HL-60/S4 (cell line): ENCODE results near the gene ZNF358.

Experiments used
- in situ Hi-C: fragments of 300-500 bp; cut with MboI; formaldehyde crosslinking; loops from 2 replicates; pipeline ENCODE4 v1.14.3; 2022; ENCODE audit warnings: low sequenced_read_pairs

Gene ZNF358

DNA sequence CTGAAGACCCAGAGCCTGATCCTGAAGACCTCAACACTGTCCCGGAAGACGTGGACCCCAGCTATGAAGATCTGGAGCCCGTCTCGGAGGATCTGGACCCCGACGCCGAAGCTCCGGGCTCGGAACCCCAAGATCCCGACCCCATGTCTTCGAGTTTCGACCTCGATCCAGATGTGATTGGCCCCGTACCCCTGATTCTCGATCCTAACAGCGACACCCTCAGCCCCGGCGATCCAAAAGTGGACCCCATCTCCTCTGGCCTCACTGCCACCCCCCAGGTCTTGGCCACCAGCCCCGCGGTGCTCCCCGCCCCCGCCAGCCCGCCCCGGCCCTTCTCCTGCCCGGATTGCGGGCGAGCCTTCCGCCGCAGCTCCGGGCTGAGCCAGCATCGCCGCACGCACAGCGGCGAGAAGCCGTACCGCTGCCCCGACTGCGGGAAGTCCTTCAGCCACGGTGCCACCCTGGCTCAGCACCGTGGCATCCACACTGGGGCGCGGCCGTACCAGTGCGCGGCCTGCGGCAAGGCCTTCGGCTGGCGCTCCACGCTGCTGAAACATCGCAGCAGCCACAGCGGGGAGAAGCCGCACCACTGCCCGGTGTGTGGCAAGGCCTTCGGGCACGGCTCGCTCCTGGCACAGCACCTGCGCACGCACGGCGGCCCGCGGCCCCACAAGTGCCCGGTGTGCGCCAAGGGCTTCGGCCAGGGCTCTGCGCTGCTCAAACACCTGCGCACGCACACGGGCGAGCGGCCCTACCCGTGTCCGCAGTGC is 3.6 kb downstream of the ZNF358 start:
- in situ Hi-C loops: no loop called here

- in situ Hi-C loops: no loop called here
Measured at GRCh38 chr19:7520131-7521051, 4.5 kb downstream of the ZNF358 start.

- in situ Hi-C loops: no loop called here
Measured at GRCh38 chr19:7521551-7522071, 5.7 kb downstream of the ZNF358 start.

DNA sequence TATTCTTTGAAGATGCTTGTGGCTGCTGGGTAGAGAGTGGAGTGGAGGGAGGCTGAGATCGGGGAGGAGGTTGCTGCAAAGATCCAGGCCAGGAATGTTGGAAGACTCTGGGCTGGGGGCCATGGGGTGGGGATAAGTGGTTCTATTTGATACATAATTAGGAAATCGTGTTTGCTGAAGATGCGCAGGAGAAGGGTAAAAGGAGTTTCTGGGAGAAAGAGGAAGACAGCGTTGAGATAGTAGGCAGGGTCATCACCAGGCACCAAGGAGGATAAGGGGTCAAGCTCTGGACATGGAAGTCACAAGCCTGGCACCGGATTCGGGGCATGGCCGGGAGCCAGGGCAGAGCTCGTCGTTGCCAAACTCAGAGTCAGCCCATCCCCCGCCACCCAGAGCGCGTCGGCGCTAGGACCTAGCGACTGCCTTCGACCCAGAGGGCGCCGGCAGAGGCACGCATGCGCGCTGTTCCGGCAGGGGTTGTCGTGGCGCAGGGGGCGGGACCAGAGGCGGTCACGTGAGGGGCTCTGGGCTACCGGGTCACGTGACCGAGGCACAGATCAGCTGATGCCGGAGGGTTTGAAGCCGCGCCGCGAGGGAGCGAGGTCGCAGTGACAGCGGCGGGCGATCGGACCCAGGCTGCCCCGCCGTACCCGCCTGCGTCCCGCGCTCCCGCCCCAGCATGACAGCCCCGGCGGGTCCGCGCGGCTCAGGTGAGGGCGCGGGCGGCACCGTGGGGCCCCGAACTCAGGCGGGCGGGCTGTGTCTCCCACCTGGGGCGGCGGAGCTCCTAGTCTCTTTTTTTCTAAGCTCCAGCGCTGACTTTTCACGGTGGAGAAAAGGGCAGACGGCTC is 6.4 kb downstream of the ZNF358 start, which contains the start of gene MCOLN1:
Gene MCOLN1 (plus strand): TSS at position 553 of the 851 bp plus-strand sequence. CDS start 127 bp downstream, at position 680.
- in situ Hi-C loops: no loop called here

DNA sequence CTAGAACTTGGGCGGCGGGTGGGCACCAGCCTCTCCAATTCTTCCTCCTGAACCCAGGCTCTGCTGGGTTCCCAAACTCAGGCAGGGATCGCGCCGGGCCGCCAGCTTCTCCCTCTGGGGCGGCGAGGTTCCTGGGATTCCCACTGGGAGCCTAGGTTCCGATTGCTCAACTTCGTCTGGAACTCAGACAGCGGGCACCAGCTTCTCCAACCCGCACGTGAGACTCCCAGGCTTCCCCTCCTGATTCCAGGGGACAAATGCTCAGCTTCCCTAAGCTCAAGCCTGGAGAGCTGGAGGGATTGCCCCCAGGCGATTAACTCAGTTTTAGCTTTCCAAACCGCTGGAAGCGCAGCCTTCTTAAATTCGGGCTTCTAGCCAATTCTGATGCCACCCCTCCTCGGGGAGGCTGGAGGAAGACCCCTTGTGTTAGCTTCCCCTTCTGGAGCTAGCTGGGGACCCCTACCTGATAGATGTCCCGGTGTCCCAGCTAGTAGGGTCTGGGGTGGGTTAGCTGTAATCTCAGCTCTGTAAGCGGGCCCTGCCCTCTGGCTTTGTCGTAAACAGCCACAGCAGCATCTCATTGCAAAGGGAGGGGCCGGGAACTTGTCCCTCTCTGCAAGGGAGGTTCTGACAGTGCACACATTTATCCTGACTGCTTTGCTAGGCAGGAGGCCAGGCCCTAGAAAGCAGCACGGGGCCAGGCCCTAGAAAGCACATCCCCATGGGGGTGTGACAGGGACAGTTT is 7.2 kb downstream of the ZNF358 start:
- in situ Hi-C loops: no loop called here

DNA sequence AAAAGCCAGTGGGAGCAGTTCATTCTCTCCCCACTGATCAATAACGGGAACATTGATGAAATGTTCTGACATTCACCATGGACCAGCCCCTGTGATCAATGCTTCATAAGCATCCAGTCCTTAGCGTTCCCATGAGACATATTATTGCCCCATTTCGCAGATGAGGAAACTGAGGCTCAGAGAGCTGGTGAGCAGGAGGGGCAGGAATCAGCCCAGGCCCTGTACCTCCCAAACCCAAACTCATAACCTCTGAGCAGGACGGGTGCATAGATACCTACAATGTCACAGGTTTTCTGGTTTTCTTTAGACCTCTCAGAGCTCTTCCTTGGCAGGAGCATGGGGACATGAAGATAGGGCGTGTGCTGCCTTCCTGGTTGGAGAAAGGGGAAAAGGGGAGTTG is 8.6 kb downstream of the ZNF358 start:
- in situ Hi-C loops: no loop called here

- in situ Hi-C loops: no loop called here
Measured at GRCh38 chr19:7524992-7525739, 9.3 kb downstream of the ZNF358 start.

DNA sequence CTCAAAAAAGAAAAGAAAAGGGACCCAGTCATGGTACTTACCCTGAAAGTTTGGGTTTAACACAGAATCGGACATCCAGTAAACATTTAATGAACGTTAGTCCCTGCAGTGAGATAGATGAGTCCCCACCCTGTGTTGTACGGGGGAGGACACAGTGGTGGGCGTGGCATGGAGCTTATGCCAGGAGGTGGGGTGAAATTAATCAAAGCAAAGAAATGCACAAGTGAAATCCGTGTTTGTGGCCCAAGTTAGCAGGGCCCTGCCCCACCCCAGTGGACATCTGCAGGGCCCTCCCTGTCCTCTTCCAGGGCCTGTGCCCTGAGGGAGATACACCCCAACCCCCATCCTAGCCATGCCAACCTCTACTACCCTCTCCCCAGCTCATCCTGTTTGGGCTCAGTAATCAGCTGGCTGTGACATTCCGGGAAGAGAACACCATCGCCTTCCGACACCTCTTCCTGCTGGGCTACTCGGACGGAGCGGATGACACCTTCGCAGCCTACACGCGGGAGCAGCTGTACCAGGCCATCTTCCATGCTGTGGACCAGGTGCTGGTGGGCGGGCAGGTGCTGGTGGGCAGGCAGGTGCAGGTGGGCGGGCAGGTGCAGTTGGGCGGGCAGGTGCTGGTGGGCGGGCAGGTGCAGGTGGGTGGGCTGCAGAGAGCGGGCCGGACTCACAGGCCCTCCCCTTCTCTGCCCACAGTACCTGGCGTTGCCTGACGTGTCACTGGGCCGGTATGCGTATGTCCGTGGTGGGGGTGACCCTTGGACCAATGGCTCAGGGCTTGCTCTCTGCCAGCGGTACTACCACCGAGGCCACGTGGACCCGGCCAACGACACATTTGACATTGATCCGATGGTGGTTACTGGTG is 10.4 kb downstream of the ZNF358 start:
- in situ Hi-C loops: no loop called here

GRCh38 chr19:7527516-7528191 is 11.8 kb downstream of the ZNF358 start:
- in situ Hi-C loops: no loop called here

- in situ Hi-C loops: no loop called here
Measured at GRCh38 chr19:7528192-7528519, 12.3 kb downstream of the ZNF358 start.

GRCh38 chr19:7528522-7529245 is 12.8 kb downstream of the ZNF358 start:
- in situ Hi-C loops: no loop called here

GRCh38 chr19:7529246-7529600 is 13.3 kb downstream of the ZNF358 start:
- in situ Hi-C loops: no loop called here

DNA sequence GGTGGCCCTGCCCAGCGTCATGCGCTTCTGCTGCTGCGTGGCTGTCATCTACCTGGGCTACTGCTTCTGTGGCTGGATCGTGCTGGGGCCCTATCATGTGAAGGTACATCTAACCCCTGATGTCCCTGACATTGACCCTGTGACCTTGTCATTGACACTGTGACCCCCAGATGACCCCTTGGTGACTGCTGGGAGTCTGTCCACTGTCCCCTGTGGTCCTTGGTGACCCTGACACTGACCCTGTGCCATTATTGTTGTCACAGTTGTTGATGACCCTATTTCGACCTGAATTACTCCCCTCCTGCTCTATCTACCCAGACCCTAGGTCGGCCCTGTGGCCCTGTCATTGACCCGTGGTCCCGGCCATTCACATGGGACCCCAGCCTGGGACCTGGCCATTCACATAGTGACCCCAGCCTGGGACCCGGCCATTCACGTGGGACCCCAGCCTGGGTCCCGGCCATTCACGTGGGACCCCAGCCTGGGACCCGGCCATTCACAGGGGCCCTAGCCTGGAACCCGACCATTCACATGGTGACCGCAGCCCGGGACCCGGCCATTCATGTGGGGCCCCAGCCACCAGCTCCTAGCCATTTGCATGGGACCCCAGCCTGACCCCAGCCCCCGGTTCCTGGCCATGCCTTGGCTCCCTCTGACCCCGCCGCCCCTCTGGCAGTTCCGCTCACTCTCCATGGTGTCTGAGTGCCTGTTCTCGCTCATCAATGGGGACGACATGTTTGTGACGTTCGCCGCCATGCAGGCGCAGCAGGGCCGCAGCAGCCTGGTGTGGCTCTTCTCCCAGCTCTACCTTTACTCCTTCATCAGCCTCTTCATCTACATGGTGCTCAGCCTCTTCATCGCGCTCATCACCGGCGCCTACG is 13.9 kb downstream of the ZNF358 start:
- in situ Hi-C loops: no loop called here

DNA sequence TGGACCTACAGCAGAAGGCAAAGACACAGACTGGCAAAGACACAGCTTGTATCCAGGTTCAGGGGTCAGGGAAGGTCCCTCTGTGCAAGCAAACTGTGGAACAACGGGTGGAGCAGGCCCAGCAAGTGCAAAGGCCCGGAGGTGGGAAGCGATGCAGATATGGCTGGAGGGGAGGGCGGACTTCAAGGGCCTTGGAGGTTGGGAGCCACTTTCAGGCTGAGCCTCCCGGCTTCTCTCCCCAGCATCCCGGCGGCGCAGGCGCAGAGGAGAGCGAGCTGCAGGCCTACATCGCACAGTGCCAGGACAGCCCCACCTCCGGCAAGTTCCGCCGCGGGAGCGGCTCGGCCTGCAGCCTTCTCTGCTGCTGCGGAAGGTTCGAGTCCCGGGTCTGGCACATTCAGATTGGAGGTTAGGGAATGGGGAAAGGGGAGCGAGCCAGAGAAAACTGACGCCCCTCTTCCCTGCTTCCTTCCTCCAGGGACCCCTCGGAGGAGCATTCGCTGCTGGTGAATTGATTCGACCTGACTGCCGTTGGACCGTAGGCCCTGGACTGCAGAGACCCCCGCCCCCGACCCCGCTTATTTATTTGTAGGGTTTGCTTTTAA is 17.5 kb downstream of the ZNF358 start:
- in situ Hi-C loops: no loop called here

DNA sequence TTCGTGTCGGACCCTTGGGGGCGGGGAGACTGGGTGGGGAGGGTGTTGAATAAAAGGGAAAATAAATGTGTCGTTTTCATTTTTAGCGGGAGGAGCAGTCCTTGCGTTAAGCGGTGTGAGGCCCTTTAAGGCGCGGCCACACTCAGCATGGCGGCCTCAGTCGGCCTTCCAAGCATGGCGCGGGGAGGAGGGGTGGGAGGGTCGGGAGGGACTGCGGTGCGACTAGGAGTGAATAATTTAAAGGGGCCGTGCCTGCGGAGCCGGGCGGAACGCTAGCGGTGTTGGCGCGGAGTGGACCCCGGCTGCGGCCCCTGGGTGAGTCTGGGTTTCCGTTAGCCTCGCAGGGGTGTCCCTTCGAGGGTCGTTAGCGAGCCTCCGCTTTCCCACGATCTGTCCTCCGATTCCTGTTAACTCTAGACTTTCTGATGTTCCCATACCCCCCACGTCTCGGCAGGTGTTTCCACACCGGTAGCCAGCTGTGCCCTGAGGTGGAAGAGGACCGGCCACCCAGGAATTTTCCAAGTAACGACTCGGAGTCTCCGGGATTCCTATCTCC is 18.1 kb downstream of the ZNF358 start:
- in situ Hi-C loops: no loop called here
